Liver (tissue), 9 donors: ENCODE results near the gene JAZF1. TPM values are rescaled to one million over a fixed set of nuclear protein-coding genes. Genes with fewer than 3 reads are reported as not detected.

Experiments used
- DNase-seq: peaks from one replicate; pipeline ENCODE4 v3.0.0-alpha.2; 2017; ENCODE audit warnings: low spot score
- H3K27ac ChIP-seq, 2 donors: one replicate each; pipeline ENCODE4 v1.7.0; 2013; ENCODE audit warnings: inconsistent platforms in 2 of 2, low read length in 2 of 2, control low read depth in 1 of 2, low read depth in 1 of 2, mild to moderate bottlenecking in 1 of 2
- H3K27me3 ChIP-seq, 4 donors: one replicate each; pipeline versions ENCODE4 v1.6.1 to v1.7.0; 2013; ENCODE audit warnings: low read length in 3 of 4, inconsistent platforms in 1 of 4, mild to moderate bottlenecking in 1 of 4, moderate library complexity in 1 of 4; ENCODE audit not compliant: control insufficient read depth in 4 of 4, insufficient read depth in 4 of 4
- H3K36me3 ChIP-seq, 4 donors: one replicate each; pipeline versions ENCODE4 v1.6.1 to v1.7.0; 2013; ENCODE audit warnings: low read length in 3 of 4, mild to moderate bottlenecking in 3 of 4, low read depth in 1 of 4, moderate library complexity in 1 of 4; ENCODE audit not compliant: control insufficient read depth in 4 of 4, insufficient read depth in 3 of 4
- H3K4me1 ChIP-seq, 4 donors: one replicate each; pipeline versions ENCODE4 v1.6.1 to v1.7.0; 2013; ENCODE audit warnings: low read length in 3 of 4, mild to moderate bottlenecking in 3 of 4, moderate library complexity in 1 of 4; ENCODE audit not compliant: control insufficient read depth in 4 of 4, insufficient read depth in 4 of 4
- H3K4me3 ChIP-seq, 3 donors: one replicate each; pipeline versions ENCODE4 v1.6.1 to v1.7.0; 2013; ENCODE audit warnings: low read length in 3 of 3, control low read depth in 1 of 3, low read depth in 1 of 3, mild to moderate bottlenecking in 1 of 3
- H3K9ac ChIP-seq, 2 donors: one replicate each; pipeline ENCODE4 v1.7.0; 2013; ENCODE audit warnings: low read length in 2 of 2, mild to moderate bottlenecking in 2 of 2, moderate library complexity in 2 of 2, control low read depth in 1 of 2, low read depth in 1 of 2
- H3K9me3 ChIP-seq, 4 donors: one replicate each; pipeline versions ENCODE4 v1.6.1 to v1.7.0; 2013; ENCODE audit warnings: low read length in 3 of 4; ENCODE audit not compliant: control insufficient read depth in 4 of 4
- ATF3 ChIP-seq: IDR thresholded peaks from 2 replicates; pipeline ENCODE4 v1.6.1; 2016; ENCODE audit warnings: antibody characterized with exemption
- EGR1 ChIP-seq, 2 donors: IDR thresholded peaks; 2 replicates each; pipeline ENCODE4 v1.6.1; 2016 to 2018; ENCODE audit warnings: antibody characterized with exemption in 2 of 2, low read depth in 2 of 2
- FOXA1 ChIP-seq: IDR thresholded peaks from 2 replicates; pipeline ENCODE4 v1.6.1; 2016; ENCODE audit warnings: antibody characterized with exemption
- FOXA2 ChIP-seq: IDR thresholded peaks from 2 replicates; pipeline ENCODE4 v1.6.1; 2016; ENCODE audit warnings: antibody characterized with exemption
- GABPA ChIP-seq, 2 donors: IDR thresholded peaks in 1 of 2; conservative IDR thresholded peaks in 1 of 2; 2 replicates each; pipeline ENCODE4 v1.6.1; 2016; ENCODE audit warnings: antibody characterized with exemption in 2 of 2, mild to moderate bottlenecking in 1 of 2, moderate library complexity in 1 of 2
- HNF4A ChIP-seq, 2 donors: conservative IDR thresholded peaks; 2 replicates each; pipeline ENCODE4 v1.6.1; 2016; ENCODE audit warnings: antibody characterized with exemption in 2 of 2, mild to moderate bottlenecking in 2 of 2
- HNF4G ChIP-seq: IDR thresholded peaks from 2 replicates; pipeline ENCODE4 v1.6.1; 2016; ENCODE audit warnings: antibody characterized with exemption
- JUND ChIP-seq, 2 donors: IDR thresholded peaks; 2 replicates each; pipeline ENCODE4 v1.6.1; 2016; ENCODE audit warnings: antibody characterized with exemption in 2 of 2
- MAX ChIP-seq: IDR thresholded peaks from 2 replicates; pipeline ENCODE4 v1.6.1; 2016; ENCODE audit warnings: antibody characterized with exemption
- NR2F2 ChIP-seq: IDR thresholded peaks from 2 replicates; pipeline ENCODE4 v1.6.1; 2016; ENCODE audit warnings: antibody characterized with exemption
- RAD21 ChIP-seq, 2 donors: IDR thresholded peaks; 2 replicates each; pipeline ENCODE4 v1.6.1; 2016; ENCODE audit warnings: antibody characterized with exemption in 2 of 2, mild to moderate bottlenecking in 2 of 2
- REST ChIP-seq: IDR thresholded peaks from 2 replicates; pipeline ENCODE4 v1.6.1; 2016; ENCODE audit warnings: antibody characterized with exemption, mild to moderate bottlenecking
- RXRA ChIP-seq, 2 donors: IDR thresholded peaks; 2 replicates each; pipeline ENCODE4 v1.6.1; 2017 to 2018; ENCODE audit warnings: antibody characterized with exemption in 2 of 2, mild to moderate bottlenecking in 1 of 2
- SP1 ChIP-seq: IDR thresholded peaks from 2 replicates; pipeline ENCODE4 v1.6.1; 2018; ENCODE audit warnings: antibody characterized with exemption, mild to moderate bottlenecking
- TAF1 ChIP-seq: conservative IDR thresholded peaks from 2 replicates; pipeline ENCODE4 v1.6.1; 2016; ENCODE audit warnings: antibody characterized with exemption, mild to moderate bottlenecking
- YY1 ChIP-seq: IDR thresholded peaks from 2 replicates; pipeline ENCODE4 v1.6.1; 2016; ENCODE audit warnings: antibody characterized with exemption, mild to moderate bottlenecking
- ZBTB33 ChIP-seq: IDR thresholded peaks from 2 replicates; pipeline ENCODE4 v1.6.1; 2016; ENCODE audit warnings: antibody characterized with exemption
- WGBS: extraction: QIAGEN DNeasy Blood & Tissue Kit; methylation state at CpG from one replicate; pipeline ENCODE4 v1.1.7; 2013; 5-methylcytosine and 5-hydroxymethylcytosine counted together
- polyA plus RNA-seq, 2 donors: library from polyadenylated mRNA; stranded (reverse) in 1 of 2; unstranded in 1 of 2; fragments of 200-250 nt in 1 of 2; fragments of >200 nt in 1 of 2; fragmentation: Nextera tagmentation in 1 of 2; extraction: Ambion mirVana in 1 of 2; gene quantifications; one replicate each; pipeline versions ENCODE4 v1.2.1 to v1.2.3, GENCODE V29; 2013 to 2015
- total RNA-seq, 2 donors: library from RNA; depleted of rRNA; stranded (reverse); fragments of >200 nt; gene quantifications; one replicate each; pipeline ENCODE4 v1.2.3, GENCODE V29; 2014
- TF ChIP-seq, protein P1 (sequence below): fragments of 150-350 bp; IDR thresholded peaks from 2 replicates; pipeline ENCODE4 v1.5.1; 2017; ENCODE audit warnings: improper control_type of control experiment, low read depth, low read length; ENCODE audit not compliant: missing input control
- donor health status: healthy.
- donor health status: healthy.
- donor health status: healthy.
- donor health status: healthy.
- donor health status: healthy.

The JAZF1 gene
- total and polyA plus RNA-seq, 4 donors = 2.7 to 17.8 (median 4.0) TPM

- Histone ChIP-seq H3K27me3 (no peaks in the 10 kb centered on the region), H3K9me3 (no peaks in the 10 kb centered on the region), H3K4me3 (no peak overlapping the region), H3K36me3 (peaks cover 0 to 9% (median 1%) of the 10 kb centered on the region in 4 donors), H3K27ac (no peak overlapping the region), H3K4me1 (peaks cover 0 to 5% (median 1%) of the 10 kb centered on the region in 4 donors), H3K9ac (no peak overlapping the region)
- DNase-seq = no peak
- TF ChIP-seq HNF4A (conservative IDR thresholded peaks at IDR 0.05) (peak in 1 of 2 donors; percentile 10), REST (no peak)
- WGBS = 71% methylated on average over 2 of the region's 2 CpGs
Observed at GRCh38 chr7:27802999-27803398, 377.6 kb downstream of the JAZF1 start.

- peaks cover under 1 to 22% (median 15%) of the 10 kb centered on the region in 4 donors for H3K36me3 ChIP-seq
- no peak for DNase-seq
- peaks cover 0 to 5% (median 1%) of the 10 kb centered on the region in 4 donors for H3K4me1 ChIP-seq
- no peak overlapping the region for H3K9ac ChIP-seq
- no peak overlapping the region for H3K4me3 ChIP-seq
- no peaks in the 10 kb centered on the region for H3K27me3 ChIP-seq
- TF ChIP-seq NR2F2 (no peak), SP1 (no peak), MAX (no peak), REST (no peak), FOXA1 (no peak), GABPA (IDR thresholded peaks at IDR 0.05 in 1 of 2, conservative IDR thresholded peaks at IDR 0.05 in 1 of 2) (no peak), FOXA2 (no peak), JUND (IDR thresholded peaks at IDR 0.05) (no peak), RAD21 (IDR thresholded peaks at IDR 0.05) (no peak), HNF4A (conservative IDR thresholded peaks at IDR 0.05) (no peak), YY1 (no peak), ZBTB33 (no peak), RXRA (IDR thresholded peaks at IDR 0.05) (no peak), EGR1 (IDR thresholded peaks at IDR 0.05; ENCODE audit: low read depth in 2 of 2) (no peak), TAF1 (no peak), HNF4G (no peak), ATF3 (no peak)
- TF ChIP-seq, protein P1, sequence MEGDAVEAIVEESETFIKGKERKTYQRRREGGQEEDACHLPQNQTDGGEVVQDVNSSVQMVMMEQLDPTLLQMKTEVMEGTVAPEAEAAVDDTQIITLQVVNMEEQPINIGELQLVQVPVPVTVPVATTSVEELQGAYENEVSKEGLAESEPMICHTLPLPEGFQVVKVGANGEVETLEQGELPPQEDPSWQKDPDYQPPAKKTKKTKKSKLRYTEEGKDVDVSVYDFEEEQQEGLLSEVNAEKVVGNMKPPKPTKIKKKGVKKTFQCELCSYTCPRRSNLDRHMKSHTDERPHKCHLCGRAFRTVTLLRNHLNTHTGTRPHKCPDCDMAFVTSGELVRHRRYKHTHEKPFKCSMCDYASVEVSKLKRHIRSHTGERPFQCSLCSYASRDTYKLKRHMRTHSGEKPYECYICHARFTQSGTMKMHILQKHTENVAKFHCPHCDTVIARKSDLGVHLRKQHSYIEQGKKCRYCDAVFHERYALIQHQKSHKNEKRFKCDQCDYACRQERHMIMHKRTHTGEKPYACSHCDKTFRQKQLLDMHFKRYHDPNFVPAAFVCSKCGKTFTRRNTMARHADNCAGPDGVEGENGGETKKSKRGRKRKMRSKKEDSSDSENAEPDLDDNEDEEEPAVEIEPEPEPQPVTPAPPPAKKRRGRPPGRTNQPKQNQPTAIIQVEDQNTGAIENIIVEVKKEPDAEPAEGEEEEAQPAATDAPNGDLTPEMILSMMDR = no peak
- 98% methylated on average over 2 of the region's 2 CpGs for WGBS
- no peak overlapping the region for H3K27ac ChIP-seq
- no peaks in the 10 kb centered on the region for H3K9me3 ChIP-seq
Observed at GRCh38 chr7:27799212-27799611, 381.4 kb downstream of the JAZF1 start.
